ENCODE measurements around the gene WDR90. TPM values are rescaled to one million over a fixed set of nuclear protein-coding genes. Genes with fewer than 3 reads are reported as not detected.
A peak's percentile ranks its signal among the peaks of the same experiment; 100 is the strongest.

The WDR90 gene
- total and polyA plus RNA-seq, 2 experiments from 2014 or later: 26.5 to 32.3 TPM

DNA sequence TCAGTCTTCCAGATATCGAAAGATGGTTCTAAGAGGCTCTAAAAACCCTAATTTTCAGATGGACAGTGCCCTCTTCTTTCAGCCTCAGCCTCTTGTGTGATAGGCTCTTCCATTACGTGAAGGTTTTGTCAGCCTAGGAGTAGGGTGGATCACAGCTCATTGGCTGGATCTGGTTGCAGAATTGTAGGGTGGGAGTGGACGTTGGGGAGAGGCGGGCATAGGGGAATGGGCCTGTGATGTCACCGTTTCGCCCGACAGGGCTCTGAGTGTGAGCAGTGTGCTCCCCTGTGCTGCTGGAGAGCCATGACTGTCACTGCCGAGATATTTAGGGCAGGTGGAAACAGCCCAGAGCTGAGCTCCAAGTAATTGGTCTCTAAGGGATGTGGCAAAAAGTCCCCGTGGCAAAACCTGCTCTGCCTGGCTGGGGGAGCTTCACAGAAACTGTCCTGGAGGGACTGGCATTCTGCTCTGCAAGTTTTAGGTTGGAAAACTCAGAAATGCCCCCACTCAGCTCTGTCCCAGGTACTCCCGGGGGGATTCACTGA, 24.6 kb upstream of the WDR90 start:
- DNase-seq (ENCODE audit: low read depth in 1 of 2, low spot score in 1 of 2): no peak
- Histone ChIP-seq H3K36me3 (peaks cover 3% of the 10 kb centered on the region), H3K27me3 (no peaks in the 10 kb centered on the region), H3K9me3 (ENCODE audit: low read depth) (no peaks in the 10 kb centered on the region), H3K4me3 (no peak overlapping the region), H3K27ac (peak overlapping the region; percentile 73), H3K4me1 (ENCODE audit: low read depth) (peaks cover 18% of the 10 kb centered on the region)
- TF ChIP-seq, protein P1, sequence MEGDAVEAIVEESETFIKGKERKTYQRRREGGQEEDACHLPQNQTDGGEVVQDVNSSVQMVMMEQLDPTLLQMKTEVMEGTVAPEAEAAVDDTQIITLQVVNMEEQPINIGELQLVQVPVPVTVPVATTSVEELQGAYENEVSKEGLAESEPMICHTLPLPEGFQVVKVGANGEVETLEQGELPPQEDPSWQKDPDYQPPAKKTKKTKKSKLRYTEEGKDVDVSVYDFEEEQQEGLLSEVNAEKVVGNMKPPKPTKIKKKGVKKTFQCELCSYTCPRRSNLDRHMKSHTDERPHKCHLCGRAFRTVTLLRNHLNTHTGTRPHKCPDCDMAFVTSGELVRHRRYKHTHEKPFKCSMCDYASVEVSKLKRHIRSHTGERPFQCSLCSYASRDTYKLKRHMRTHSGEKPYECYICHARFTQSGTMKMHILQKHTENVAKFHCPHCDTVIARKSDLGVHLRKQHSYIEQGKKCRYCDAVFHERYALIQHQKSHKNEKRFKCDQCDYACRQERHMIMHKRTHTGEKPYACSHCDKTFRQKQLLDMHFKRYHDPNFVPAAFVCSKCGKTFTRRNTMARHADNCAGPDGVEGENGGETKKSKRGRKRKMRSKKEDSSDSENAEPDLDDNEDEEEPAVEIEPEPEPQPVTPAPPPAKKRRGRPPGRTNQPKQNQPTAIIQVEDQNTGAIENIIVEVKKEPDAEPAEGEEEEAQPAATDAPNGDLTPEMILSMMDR (IDR thresholded peaks at IDR 0.05; ENCODE audit: low read depth, low read length): no peak

DNA sequence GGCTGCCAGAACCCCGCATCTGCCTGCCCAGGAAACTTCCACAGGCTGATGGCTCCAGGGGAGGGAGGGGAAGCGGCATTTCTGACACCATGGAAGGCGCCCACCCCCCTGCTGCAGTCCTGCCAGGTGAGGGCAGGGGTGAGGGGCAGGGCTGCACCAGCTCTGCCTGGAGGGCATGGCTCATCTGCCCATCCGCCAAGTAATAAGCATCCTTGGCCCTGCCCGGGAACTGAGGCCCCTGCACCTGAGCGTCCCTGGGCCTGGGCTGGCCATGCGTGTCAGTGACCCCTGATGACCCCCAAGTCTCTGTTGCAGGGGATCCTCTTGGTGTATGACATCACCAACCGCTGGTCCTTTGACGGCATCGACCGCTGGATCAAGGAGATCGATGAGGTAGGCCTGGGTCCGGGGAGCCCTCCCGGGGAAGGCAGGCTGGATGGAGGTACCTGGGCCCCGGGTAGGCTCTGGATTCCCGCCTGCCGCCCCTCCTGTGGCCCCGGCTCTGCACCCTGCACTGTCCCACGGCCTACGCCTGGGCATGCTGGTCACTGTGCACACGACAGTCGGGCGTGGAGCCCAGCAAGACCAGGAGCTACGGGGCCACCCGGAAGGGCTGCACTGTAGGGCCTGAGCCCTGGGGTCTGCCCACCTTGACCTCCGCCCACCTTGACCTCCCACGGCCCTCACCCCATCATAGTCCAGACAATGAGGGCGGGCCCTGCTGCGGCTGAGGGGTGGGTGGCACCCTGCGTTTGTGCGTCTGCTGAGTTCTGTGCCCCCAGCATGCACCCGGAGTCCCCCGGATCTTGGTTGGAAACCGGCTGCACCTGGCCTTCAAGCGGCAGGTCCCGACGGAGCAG, 23.8 kb upstream of the WDR90 start:
- Histone ChIP-seq H3K36me3 (peaks cover 3% of the 10 kb centered on the region), H3K27me3 (no peaks in the 10 kb centered on the region), H3K4me3 (no peak overlapping the region), H3K27ac (peak overlapping the region; percentile 73), H3K9me3 (ENCODE audit: low read depth) (no peaks in the 10 kb centered on the region), H3K4me1 (ENCODE audit: low read depth) (peaks cover 26% of the 10 kb centered on the region)
- no peak for DNase-seq (ENCODE audit: low read depth in 1 of 2, low spot score in 1 of 2)
- TF ChIP-seq, protein P1 (IDR thresholded peaks at IDR 0.05; ENCODE audit: low read depth, low read length): no peak

DNA sequence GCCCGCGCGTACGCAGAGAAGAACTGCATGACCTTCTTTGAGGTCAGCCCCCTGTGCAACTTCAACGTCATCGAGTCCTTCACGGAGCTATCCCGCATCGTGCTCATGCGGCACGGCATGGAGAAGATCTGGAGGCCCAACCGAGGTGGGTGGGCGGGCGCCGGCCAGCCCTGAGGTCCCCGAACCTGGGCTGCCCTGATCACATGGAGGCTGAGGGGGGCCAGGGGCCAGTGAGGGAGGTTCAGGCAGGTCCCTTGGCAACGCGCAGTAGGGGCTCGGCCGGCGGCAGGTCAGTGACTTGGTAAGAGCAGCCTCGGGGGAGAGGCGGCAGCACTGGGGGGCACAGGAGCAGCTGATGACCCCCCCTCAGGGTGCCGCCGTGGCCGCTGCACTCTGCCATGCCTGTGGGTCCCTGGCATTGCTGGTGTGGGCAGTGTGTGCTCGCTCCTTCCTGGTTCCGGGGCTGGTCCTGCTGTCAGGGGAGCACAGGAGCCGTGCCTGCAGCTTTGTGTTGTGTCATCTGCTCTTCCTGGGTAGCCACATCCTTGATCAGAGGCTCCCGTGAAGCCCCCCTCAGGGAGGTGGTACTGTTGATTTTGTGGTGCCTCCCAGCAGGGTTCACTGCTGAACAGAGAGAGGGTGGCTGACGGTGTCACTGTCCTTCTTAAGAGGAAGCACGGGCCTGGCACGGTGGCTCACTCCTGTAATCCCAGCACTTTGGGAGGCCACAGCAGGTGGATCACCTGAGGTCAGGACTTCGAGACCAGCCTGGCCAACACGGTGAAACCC, 23.0 kb upstream of the WDR90 start:
- Histone ChIP-seq H3K27ac (no peak overlapping the region), H3K36me3 (peaks cover 3% of the 10 kb centered on the region), H3K4me3 (no peak overlapping the region), H3K4me1 (ENCODE audit: low read depth) (peaks cover 28% of the 10 kb centered on the region), H3K27me3 (no peaks in the 10 kb centered on the region), H3K9me3 (ENCODE audit: low read depth) (no peaks in the 10 kb centered on the region)
- TF ChIP-seq, protein P1 (IDR thresholded peaks at IDR 0.05; ENCODE audit: low read depth, low read length): no peak
- no peak for DNase-seq (ENCODE audit: low read depth in 1 of 2, low spot score in 1 of 2)

DNA sequence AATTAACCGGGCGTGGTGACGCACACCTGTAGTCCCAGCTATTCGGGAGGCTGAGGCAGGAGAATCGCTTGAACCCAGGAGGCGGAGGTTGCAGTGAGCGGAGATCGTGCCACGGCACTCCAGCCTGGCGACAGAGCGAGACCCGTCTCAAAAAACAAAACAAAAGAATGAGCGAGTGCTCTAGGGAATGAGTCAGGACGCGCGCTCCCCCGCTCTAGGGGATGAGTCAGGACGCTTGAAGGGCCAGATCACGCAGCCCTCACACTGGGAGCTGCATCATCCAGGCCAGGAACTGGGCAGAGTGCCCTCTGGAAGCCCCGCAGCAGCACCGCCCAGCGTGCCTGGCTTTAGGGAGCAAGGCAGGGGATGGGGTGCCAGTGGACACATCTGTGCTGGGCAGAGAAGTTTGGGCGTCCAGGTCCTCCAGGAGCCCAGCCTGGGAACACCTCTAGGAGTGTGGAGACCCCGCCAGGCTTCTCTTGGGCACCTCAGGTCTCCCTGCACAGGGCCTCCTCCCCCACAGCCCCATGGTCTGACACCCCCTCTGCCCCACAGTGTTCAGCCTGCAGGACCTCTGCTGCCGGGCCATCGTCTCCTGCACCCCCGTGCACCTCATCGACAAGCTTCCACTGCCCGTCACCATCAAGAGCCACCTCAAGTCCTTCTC, 22.2 kb upstream of the WDR90 start:
- DNase-seq (ENCODE audit: low read depth in 1 of 2, low spot score in 1 of 2): peak in 1 of 2 donors; percentile 96
- no peaks in the 10 kb centered on the region for H3K9me3 ChIP-seq (ENCODE audit: low read depth)
- peaks cover 31% of the 10 kb centered on the region for H3K4me1 ChIP-seq (ENCODE audit: low read depth)
- TF ChIP-seq, protein P1 (IDR thresholded peaks at IDR 0.05; ENCODE audit: low read depth, low read length): no peak
- H3K27me3 ChIP-seq: no peaks in the 10 kb centered on the region
- peaks cover 3% of the 10 kb centered on the region for H3K36me3 ChIP-seq
- H3K27ac ChIP-seq: no peak overlapping the region
- H3K4me3 ChIP-seq: no peak overlapping the region

All from cardiac muscle cell (in vitro differentiated cells and primary cell).